GM03348 (cell line): ENCODE measurements around the gene ABCC8.

Source experiments
- DNase-seq: peaks from one replicate; pipeline ENCODE4 v3.0.0; 2012; ENCODE audit warnings: low spot score

Gene ABCC8

DNA sequence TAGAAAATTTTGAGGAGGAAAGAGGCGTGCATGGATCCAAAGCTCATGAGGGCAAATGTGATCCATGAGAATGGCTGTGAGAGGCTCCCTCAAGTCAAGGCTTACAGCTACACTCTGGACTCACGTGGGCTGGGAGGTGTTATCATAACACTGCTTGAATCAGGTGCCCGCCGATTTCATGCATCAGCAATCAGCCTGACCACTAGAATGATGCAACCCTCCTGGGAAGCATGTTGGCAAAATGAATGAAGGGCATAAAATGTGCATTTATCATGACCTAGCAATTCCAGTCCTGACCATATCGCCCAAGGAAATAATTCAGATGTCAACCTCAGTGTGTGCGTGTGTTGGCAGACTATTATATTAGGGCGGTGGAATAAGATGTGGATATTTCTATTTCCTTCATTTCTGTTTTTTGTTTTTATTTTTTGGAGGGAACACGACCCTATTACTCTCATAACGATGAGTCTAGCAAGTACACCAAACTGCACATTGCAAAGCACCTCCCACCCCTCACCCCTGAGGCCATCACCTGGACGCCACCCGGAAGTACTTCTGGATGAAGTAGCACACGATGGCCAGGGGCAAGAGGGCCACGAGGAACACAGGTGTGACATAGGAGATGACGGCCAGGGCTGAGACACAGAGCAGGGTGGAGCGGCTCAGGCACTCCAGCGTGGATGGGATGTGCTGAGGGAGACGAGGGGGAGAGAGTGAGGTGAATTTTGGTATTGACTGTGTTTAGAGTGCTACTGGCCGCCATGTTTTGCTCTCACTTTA lies 72.5 kb downstream of the ABCC8 start:
- DNase-seq = no peak

DNA sequence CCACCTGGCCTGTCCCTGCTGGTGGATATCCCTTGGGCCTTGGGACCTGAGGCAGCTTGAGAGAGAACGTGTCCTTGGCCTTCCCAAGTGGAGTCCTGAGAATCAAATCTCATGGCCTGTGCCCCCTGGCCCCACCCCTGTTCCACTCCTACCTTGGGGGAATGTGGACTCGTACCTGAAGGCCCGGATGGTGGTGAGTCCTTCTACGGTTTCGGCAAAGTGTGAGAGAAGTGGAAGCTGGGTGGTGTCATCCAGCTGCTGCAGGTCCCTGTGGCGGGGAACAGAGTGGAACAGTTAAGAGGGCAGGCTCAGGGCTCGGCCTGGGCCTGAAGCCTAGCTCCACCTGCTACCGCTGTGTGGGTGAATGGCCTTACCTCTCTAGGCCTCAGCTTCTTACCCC lies 74.2 kb downstream of the ABCC8 start:
- no peak for DNase-seq

DNA sequence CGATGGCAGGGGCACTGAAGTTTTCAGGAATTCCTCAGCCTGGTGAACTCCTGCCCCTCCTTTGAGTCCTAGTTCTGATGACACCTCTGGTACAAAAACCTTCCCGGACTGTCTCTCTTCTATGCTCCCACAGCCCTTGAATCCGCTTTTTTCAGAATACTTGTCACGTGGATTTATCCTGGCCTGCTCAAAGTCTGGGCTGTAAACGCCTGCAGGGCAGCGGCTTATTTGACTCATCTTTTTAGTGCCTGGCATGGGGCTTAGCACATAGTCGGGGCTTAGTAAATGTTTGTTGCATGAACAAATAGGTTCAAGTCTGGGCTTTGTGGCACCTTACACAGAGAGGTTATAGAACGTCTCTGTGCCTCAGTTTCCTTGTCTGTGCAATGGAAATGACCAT lies 74.8 kb downstream of the ABCC8 start:
- DNase-seq = no peak

DNA sequence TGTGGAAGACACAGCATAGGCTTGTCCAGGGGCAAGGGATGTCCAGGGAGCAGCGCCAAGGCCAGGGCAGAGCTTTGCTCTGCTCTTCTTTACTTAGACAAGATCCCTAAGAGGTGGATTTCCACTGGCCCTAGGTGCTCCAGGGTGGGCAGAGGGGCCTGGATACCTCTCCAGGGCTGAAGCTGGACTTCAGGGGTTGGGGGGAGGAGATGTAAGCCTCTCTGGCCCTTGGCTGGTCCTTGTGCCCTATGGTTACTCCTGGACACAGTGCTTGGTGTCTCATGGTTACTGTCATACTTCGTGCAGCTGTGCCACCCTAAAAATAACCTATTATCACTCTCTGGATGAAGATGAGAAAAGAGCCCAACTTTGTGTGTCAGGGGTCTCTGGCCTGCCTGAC lies 75.3 kb downstream of the ABCC8 start:
- no peak for DNase-seq

DNA sequence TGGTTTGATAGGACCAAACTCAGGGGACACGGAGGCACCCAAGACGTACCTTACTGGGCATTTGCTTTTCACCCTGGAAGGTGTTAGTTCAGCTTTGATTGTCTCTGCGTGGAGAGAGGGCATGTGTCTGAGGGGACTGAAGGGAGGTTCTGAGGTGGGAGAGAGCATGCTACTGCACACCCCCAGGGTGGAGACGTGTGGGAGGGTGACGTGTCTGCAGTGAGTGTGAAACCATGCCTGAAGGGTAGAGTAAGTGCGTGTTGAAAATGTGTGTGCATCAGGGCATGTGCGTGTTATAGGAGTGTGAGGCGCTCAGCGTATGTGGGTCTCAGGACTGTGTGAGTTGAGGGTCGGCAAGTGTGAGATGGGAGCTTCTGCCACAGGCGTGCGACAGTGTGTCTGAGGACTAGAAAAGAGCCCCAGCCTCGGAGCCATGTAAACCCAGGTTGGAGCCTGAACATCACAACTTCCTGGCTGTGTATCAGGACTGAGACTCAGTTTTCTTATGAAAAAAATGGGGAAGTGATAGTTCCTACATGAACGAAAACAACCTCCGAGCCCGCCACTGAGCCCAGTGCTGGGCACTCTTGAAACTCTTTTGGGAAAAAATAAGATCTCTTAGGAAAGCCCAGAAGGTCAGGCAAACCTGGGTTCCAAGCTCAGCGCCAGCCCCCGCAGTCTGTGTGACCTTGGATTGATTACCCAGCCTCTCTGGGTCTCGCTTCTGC lies 76.4 kb downstream of the ABCC8 start:
- no peak for DNase-seq

DNA sequence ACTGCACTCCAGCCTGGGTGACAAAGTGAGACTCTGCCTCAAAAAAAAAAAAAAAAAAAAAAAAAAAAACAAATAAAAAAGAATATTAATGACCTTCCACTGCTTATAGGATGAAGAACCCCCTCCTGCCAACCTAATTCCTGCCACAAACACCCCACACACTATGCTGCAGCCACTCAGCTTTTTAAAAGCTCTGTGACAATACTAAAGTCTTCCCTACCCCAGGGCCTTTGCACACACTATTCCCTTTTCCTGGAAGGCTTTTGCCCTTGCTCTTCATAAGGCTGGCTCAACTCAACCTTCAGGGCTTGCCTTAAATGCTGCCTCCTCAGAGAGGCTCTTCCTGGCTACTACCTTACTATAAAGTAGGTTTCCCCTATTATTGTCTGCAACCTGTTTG lies 77.4 kb downstream of the ABCC8 start:
- no peak for DNase-seq

DNA sequence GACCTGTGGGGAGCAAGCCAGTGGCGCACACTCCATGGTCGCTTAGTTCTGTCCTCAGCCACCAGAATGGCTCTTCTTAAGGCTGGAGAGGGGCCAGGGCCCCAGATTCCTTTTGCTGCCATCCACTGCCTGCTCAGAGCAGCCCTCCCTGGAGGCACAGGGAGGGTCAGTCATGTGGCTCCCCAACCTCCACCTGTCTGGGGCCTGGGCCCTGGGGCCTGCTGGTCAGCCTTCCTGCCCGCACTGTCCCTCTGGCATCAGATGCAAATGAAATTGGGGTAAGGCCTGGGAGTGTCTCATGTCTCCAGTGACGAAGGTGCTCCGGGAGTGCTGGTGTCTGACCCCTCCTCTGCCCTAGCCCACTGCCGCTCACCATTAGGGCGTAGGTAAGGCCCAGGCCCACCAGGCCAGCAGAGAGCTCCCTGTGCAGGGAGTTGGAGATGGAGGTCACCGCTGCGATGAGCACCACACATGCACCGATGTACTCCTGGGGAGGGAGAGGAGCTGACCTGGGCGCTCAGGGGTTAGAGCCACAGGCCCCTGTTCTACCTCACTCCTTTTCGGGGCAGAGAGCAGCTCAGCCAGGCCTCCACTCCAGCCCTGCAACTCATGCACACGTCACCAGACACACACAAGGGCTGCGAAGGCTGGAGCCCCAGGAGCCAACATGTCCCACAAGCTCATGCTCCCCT lies 79.2 kb downstream of the ABCC8 start:
- no peak for DNase-seq

DNA sequence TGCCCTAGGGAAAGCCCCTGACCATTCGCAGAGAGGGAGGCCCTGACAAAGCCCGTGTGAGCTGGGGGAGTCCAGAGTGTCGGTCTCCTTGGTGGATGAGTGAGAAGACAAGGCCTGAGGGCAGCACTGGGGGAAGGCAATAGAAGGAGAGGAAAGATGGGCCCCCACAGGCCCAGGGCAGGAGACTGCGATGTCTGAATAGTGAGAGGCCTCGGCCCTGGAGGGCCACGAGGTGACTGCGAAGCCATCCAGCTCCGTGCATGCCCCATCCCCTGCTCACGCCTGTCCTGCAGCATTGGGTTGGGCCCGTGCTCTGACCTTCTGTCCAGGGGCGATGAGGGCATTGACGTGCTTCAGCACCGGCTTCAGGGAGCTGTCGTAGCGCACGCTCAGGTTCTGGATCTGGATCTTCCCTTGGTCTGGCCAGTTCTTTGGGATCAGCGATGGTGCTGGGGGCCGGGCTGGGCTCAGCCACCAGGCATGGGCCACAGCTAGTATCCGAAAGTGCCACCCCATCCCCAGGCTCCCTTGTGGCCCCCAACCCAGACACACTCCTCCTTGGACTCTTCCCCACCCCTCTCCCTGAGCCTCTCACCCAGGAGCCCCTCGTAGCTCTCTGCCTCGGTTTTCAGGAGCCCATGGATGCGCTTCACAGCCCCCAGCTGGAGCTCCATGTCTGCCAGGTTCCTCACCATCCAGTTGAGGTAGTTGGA lies 79.9 kb downstream of the ABCC8 start:
- DNase-seq = no peak

DNA sequence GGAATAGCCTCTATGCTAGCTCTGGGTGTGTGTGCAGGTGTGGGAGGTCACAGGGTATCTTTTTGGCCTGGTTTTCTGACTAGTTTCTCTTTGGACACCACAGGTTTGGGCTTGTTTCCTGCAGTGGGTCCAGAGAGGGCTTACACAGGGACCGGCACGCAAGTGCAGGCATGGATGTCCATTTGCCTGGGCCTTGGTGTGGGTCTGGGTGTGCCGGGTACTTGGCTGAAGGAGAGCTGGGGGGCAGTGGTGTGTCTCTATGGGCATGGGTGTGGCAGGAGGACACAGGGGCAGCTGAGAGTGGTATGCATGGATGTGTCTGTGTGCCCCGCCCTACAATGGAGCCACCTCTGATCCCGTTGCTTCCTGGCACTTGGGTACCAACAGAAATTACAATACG lies 80.7 kb downstream of the ABCC8 start:
- DNase-seq = no peak

DNA sequence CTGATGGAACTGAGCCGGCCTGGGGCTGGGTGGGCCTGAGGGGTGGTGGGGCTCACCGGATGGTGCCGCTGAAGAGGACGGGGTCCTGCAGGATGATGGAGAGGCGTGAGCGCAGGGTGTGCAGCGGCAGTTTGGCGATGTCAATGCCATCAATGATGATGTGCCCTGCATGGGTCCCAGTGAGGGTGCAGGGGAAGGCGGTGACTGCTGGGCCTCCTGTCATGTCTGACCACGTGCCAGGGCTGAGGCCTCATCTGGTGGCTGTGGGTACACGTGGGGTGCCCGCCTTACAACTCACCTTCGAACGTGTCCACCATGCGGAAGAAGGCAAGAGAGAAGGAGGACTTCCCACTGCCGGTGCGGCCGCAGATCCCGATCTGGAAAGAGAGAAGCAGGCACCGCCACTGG lies 81.1 kb downstream of the ABCC8 start:
- DNase-seq = no peak

DNA sequence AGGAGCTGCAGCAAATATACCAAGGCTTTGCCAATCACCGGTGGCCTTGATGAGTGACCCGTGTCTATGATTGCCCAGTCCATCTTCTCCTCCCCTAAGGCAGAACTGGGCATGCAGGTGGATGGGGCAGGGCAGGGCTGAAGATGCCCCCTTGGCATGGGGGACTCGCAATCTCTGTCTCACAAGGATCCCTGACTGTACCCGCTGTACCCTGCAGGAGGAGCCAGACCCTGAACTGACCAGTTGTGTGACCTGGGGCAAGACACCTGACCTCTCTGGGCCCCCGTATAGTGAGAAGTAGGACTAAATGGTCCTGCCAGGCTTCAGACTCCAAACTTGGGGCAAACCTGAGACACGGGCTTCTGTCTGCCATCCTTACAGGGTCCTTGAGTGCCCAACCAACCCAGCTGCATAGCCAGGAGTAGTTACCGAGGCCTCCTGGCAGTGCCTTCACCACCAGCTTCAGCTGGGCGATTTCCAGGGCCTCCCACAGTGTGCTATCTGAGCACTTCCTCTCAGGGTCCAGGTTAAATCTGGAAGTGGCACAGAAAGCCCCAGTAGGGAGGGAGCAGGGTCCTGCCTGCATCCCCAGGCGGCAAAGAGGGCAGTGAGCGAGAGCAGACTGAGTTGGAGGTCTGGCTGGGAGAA lies 81.8 kb downstream of the ABCC8 start:
- no peak for DNase-seq

DNA sequence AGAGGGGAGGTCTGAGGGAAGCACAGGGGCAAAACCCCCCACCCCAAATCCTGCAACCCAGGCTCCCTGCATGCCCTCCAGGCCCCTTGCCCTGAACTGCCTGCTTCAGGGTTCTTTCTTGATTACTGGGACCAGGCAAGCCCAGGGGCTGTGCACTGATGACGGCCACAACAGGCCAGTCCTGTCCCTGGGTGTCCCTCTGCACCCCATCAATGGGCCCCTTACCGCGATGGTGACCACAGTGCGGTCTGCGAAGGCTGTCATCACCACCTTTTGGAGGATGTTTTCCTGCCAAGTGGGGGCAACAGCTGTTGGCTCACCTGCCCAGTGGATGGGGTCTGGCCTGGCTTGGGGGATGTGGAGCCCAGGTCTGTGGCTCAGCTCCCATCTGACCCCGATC lies 83.2 kb downstream of the ABCC8 start:
- no peak for DNase-seq

DNA sequence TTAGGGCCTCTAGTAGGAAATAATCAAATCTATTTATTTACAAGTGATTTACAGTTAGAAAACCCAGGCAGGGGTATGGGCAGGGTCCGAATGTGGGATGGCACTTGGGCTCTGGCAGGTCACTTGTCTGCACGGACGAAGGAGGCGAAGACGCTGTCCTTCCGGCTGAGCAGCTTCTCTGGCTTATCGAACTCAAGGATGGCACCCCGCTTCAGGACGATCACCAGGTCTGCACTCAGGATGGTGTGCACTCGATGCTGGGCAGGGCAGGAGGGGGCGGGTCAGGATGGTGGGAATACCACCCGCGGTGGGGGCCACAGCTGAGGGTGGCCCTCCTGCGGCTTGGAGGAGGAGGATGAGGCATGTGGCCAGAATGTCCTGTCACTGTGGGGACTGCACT lies 83.8 kb downstream of the ABCC8 start:
- no peak for DNase-seq

DNA sequence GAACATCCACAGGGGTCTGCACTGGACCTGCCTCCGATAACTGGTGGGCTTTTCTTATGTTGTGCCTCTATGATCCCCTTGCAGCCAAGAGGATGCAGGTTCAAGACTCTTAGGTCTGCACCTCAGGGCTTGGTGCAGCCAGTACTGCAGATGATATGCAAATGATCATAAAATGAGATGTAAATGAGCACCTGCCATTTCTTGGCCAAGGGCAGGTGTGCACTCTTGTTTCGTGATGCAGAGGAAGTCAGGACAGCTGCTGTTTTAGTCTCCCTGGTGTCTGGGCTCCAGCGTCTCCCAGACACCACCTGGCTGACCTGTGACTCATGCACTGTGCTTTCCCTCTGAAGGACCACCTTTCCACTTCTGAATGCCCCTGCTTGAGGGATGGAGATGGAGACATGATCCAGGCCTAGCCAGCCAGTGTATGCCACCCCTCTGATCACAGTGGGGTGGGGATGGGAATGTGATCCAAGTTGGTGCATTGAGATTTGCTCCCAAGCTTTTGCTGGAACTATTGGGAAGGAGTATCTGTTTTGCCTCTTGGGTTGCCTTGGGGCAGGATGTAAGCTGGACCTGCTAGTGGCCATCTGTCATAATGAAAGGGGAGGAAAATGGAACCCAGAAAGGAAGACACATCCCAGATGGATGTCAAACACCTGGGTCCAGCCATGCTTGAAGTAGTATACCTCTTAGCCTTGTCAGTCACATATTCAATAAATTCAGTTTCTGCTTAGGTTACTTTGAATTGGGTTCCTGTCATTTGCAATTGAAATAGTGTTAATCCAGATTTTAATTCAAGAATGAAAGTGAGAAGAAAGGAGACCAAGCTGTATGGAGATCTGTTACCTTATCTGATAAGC lies 84.9 kb downstream of the ABCC8 start:
- DNase-seq = no peak

DNA sequence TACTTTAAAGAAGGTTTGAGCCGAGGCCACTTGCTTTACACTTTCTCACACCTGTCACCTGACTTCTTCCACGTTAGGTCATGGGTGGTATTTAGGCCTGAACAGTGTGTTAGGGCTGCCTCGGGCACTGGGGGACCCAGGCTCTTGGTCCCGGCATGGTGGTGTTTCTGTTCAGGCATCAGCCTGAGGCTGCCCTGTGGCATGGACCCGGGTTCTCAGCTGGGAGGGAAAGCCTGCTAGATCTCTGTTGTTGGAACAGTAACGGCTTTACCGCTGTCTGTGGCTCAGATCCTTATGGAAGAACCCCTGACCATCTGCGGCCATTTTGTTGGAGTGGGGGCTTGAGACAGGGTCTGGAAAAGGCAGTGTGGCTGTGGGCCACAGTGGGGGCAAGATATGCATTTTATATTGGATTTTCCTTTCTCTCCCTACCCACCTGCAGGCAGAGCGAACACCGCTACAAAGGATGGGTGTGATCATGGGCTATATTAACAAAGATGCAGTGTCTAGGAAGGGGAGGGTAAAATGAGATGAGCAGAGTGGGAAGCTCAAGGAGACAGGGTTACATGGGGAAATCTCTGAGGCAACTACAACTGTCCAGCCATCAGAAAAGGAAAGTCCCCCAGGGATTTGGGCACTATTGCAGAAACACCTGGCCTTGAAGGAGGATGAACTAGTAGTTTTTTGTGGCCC lies 86.5 kb downstream of the ABCC8 start:
- DNase-seq = no peak

DNA sequence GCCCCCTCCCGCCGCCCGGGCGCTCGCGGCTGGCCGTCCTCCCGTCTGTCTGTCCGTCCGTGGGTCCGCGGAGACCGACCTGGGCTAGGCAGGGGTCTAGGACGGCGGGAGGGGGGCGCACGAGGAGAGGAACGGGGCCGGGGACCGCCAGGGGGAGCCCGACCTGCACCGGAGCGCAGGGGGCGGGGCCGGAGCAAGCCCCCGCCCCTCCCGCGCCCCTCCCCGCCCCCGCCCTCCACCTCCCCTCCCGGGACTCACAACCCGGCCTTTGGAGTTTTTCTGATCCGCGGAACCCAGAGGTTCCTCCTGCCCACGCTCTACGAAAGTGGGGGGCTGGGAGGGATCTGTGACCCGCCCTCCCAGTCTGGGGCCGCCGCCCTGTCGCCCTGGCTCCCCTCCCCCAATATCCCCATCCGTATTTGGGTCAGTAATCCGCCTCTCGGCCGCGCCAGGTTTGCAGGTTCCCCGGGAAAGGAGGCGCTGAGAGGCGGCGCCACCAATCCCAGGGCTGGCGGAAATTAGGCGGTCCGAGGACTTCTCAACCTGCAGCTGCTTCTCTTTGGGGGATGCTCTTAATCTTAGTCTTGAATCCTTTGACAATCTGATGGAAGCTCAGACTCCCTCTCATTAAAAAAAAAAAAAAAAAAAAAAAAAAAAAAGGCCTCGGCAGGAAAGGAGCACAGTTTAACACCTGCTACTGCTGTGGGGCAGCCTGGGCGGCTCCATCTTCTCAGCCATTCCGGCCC lies 87.3 kb downstream of the ABCC8 start:
- peak; percentile 90 for DNase-seq

DNA sequence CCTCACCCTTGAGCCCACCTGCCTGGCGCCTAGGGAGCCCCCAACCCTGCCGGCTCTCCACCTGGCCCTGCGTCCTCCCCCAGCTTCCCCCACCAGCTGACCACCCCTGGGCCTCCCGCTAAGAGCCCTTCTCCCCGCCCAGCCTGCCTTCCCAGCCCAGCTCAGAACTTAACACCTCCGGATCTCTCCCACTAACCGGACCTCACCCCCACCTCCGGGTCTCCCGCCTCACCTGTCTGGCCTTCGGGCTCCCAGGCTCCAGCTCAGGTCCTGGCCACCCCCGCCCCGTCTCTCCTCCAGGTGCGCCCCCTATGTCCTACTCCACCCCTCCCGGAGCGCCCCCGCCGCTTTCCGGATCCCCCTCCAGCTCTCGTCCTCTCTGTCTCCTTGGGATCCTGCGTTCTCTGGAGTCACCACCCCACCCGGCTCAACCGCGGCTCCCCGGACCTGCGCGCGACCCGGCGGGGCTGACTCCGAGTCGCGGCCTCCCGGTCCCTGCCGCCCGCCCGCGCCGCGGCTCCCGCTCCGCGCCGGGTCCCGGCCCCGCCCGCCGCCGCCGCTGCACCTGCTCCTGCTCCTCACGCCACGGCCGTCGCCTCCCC lies 87.9 kb downstream of the ABCC8 start, which contains the start of gene KCNJ11:
TSS of gene KCNJ11 (minus strand) at position 51 of the 602 bp plus-strand sequence. CDS start 568 bp downstream, outside the sequence.
- DNase-seq = no peak

DNA sequence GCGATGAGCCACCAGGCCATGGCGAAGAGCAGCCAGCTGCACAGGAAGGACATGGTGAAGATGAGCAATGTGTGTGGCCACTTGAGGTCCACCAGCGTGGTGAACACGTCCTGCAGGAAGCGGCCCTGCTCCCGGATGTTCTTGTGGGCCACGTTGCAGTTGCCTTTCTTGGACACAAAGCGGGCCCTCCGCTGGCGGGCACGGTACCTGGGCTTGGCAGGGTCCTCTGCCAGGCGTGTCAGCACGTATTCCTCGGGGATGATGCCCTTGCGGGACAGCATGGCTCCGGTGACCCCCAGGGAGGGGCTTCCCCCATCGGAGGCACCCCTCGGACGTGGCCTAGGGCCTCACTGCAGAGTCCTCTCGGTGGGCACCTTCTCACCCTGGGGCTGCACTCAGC lies 88.8 kb downstream of the ABCC8 start:
- DNase-seq = no peak

DNA sequence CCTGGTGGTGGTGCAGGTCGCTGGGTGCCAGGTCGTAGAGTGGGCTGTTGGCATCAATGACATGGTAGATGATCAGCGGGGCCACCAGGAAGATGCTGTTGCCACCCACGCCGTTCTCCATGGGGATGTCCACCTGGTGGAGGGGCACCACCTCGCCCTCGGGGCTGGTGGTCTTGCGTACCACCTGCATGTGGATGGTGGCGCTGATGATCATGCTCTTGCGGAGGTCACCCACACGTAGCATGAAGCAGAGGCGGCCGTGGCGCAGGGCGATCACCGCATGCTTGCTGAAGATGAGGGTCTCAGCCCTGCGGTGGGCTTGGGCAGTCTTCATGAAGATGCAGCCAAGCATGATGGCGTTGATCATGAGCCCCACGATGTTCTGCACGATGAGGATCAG lies 89.4 kb downstream of the ABCC8 start:
- no peak for DNase-seq
